ENCODE results near the gene PICK1. TPM values are rescaled to one million over a fixed set of nuclear protein-coding genes. Genes with fewer than 3 reads are reported as not detected.

The PICK1 gene
- total RNA-seq, 1 experiment from 2014 or later: 35.7 TPM

DNA sequence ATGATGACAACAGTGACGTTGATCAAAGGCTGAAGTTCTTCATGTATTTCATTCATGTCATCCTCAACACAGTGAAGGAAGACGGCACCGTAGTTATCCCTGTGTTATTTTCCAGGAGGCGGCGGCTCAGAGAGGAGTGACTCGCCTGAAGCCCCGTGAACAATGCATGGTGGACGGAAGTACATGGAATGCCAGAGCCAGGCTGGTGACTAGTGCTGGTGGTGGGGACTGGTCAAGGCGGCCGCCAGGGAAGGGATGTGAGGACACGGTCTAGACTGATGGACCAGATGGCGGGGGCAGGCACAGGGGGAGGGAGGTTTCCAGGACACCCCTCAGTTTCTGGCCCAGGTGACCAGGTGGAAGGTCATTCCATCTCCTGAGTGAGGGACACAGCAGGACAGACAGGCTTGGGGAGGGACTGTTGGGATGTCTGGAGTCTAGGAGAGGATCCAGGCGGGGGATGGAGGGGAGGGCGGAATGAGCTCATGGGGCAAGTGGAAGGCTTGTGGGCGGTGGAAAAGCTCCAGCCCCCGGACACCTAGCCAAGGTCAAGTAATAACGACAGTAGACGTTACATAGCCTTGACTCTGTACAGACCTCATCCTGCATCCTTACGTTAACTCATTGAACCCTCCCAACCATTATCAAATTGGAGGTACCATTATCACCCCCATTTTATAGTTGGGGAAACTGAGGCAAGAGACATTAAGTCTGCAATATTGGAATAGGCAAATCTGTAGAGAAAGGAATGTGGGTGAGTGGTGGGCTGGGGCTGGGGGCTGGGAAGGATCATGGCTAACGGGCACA lies 16.0 kb upstream of the PICK1 start:
- no peak overlapping the region for H3K4ac ChIP-seq (ENCODE audit: low read depth, low read length)
- no peaks in the 10 kb centered on the region for H3K4me1 ChIP-seq (ENCODE audit: insufficient read depth, low read length)
- Mint-ChIP-seq H3K4me3 (no peak overlapping the region), H3K4me1 (peaks cover 0 to 14% of the 10 kb centered on the region in 2 experiments; a peak in 2 of 4 replicates), H3K27ac (no peak overlapping the region; a peak in 1 of 7 replicates), H3K27me3 (ENCODE audit: low read depth) (peaks cover 15% of the 10 kb centered on the region), H3K36me3 (ENCODE audit: insufficient read depth in 1 of 3, low read depth in 3 of 3) (no peaks in the 10 kb centered on the region), H3K9me3 (no peaks in the 10 kb centered on the region)
- H4K91ac ChIP-seq (ENCODE audit: insufficient read length, low read depth, low read length): no peak overlapping the region
- no peak overlapping the region for H3K18ac ChIP-seq (ENCODE audit: insufficient read length, low read depth, low read length)
- no peak overlapping the region for H4K8ac ChIP-seq (replicated peaks; ENCODE audit: insufficient read length, low read depth, low read length)
- H3K9ac ChIP-seq (ENCODE audit: extremely low read depth, insufficient read length, low read length): no peak overlapping the region
- no peaks in the 10 kb centered on the region for H3K23me2 ChIP-seq (ENCODE audit: insufficient read length, low read depth, low read length, poor library complexity, severe bottlenecking)
- no peak overlapping the region for H2BK5ac ChIP-seq (ENCODE audit: insufficient read length, low read length)
- H2AK5ac ChIP-seq (ENCODE audit: insufficient read length, low read length): no peak overlapping the region
- no peak overlapping the region for H3K56ac ChIP-seq (ENCODE audit: insufficient read length, low read depth, low read length)
- no peak overlapping the region for H2BK12ac ChIP-seq (ENCODE audit: insufficient read length, low read depth, low read length)
- no peak overlapping the region for H2AFZ ChIP-seq (ENCODE audit: low read length)
- H3K79me2 ChIP-seq (ENCODE audit: insufficient read depth, low read length): no peaks in the 10 kb centered on the region
- TF ChIP-seq, protein P1, sequence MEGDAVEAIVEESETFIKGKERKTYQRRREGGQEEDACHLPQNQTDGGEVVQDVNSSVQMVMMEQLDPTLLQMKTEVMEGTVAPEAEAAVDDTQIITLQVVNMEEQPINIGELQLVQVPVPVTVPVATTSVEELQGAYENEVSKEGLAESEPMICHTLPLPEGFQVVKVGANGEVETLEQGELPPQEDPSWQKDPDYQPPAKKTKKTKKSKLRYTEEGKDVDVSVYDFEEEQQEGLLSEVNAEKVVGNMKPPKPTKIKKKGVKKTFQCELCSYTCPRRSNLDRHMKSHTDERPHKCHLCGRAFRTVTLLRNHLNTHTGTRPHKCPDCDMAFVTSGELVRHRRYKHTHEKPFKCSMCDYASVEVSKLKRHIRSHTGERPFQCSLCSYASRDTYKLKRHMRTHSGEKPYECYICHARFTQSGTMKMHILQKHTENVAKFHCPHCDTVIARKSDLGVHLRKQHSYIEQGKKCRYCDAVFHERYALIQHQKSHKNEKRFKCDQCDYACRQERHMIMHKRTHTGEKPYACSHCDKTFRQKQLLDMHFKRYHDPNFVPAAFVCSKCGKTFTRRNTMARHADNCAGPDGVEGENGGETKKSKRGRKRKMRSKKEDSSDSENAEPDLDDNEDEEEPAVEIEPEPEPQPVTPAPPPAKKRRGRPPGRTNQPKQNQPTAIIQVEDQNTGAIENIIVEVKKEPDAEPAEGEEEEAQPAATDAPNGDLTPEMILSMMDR (conservative IDR thresholded peaks at IDR 0.05): no peak
- H3K27ac ChIP-seq (ENCODE audit: insufficient read length, low read depth, low read length): no peak overlapping the region
- no peak overlapping the region for H3K4me2 ChIP-seq (ENCODE audit: insufficient read depth, insufficient read length, low read length)
- H3T11ph ChIP-seq (ENCODE audit: low read length): no peak overlapping the region
- no peak overlapping the region for H3K14ac ChIP-seq (ENCODE audit: insufficient read depth, low read length)
- H3K27me3 ChIP-seq (ENCODE audit: insufficient read depth, low read length): no peaks in the 10 kb centered on the region
- no peaks in the 10 kb centered on the region for H4K20me1 ChIP-seq (ENCODE audit: control insufficient read depth, insufficient read depth, insufficient read length)
- no CpG with 5 or more reads among the region's 20 CpGs for WGBS (ENCODE audit: extremely low coverage, insufficient read length, low lambda C conversion rate)
- no peak overlapping the region for H4K5ac ChIP-seq (ENCODE audit: insufficient read length, low read depth, low read length)
- H2BK20ac ChIP-seq (ENCODE audit: low read depth, low read length, poor library complexity, severe bottlenecking): no peak overlapping the region
- H3K9me3 ChIP-seq (ENCODE audit: control insufficient read depth, low read depth, low read length): no peaks in the 10 kb centered on the region
- H3K79me1 ChIP-seq (ENCODE audit: insufficient read depth, low read depth, low read length, poor library complexity, severe bottlenecking): no peaks in the 10 kb centered on the region
- no peak overlapping the region for H2BK15ac ChIP-seq (ENCODE audit: low read depth, low read length)
- H2BK120ac ChIP-seq (ENCODE audit: low read depth, low read length, poor library complexity, severe bottlenecking): no peak overlapping the region
- no peak overlapping the region for H3K23ac ChIP-seq (ENCODE audit: insufficient read length, low read depth, low read length)
- no peak for DNase-seq
